ENCODE results near the gene FDXR.

GRCh38 chr17:74815550-74816370 lies 57.0 kb downstream of the FDXR start:
- no peak for TF ChIP-seq ZNF274 (IDR thresholded peaks at IDR 0.05; ENCODE audit: low read depth, low read length)
- TF ChIP-seq SUZ12 (IDR thresholded peaks at IDR 0.05; ENCODE audit: extremely low read depth, insufficient read depth, insufficient read length): no peak
- no peak for TF ChIP-seq YY1 (IDR thresholded peaks at IDR 0.05; ENCODE audit: insufficient read depth, insufficient read length)
